IMR-90 (cell line): ENCODE data around the gene HMGB2.

Experiments
- CEBPB ChIP-seq: IDR thresholded peaks from 2 replicates; pipeline ENCODE4 v1.6.1; 2012; ENCODE audit warnings: low read depth, low read length, improper control_type of control experiment
- CTCF ChIP-seq: conservative IDR thresholded peaks from 2 replicates; pipeline ENCODE4 v1.5.1; 2012; ENCODE audit warnings: mild to moderate bottlenecking, low read depth, low read length, improper control_type of control experiment
- FOS ChIP-seq: fragments of 150-350 bp; IDR thresholded peaks from 2 replicates; pipeline ENCODE4 v1.6.1; 2016; ENCODE audit warnings: low read depth, low read length
- MAZ ChIP-seq: IDR thresholded peaks from 2 replicates; pipeline ENCODE4 v1.6.1; 2012; ENCODE audit warnings: low read depth, mild to moderate bottlenecking, low read length, improper control_type of control experiment, moderate library complexity, borderline replicate concordance
- POLR2A ChIP-seq: IDR thresholded peaks from 2 replicates; pipeline ENCODE4 v1.6.1; 2012; ENCODE audit warnings: mild to moderate bottlenecking, low read depth, low read length

- TF ChIP-seq CTCF (no peak), FOS (no peak), POLR2A (peak; percentile 81), MAZ (peak; percentile 70; the same call in 1 of the 2 replicates), CEBPB (no peak)
Observed at GRCh38 chr4:173370477-173371291, 36.5 kb upstream of the HMGB2 start, which contains the start of gene SAP30.
